HG03159 (cell line): Measurements from ENCODE around the gene SOX30.
A peak's percentile ranks its signal among the peaks of the same experiment; 100 is the strongest.
"Not testable (repeated sequence)": the region's sequence is repeated elsewhere in the genome, so short reads cannot be mapped to it uniquely, and the experiment has no call there.

ENCODE experiments used
- ATAC-seq: cut with Tn5 transposase; IDR thresholded peaks from one replicate; pipeline ENCODE4 v1.9.1; 2021; ENCODE audit warnings: mild to moderate bottlenecking, moderate library complexity; ENCODE audit not compliant: unreplicated experiment

Gene SOX30

GRCh38 chr5:157652377-157652692 is at the start of gene SOX30:
SOX30 (minus strand) TSS chr5:157652438; CDS start chr5:157652078, 360 bp downstream.
- ATAC-seq, result no peak

DNA sequence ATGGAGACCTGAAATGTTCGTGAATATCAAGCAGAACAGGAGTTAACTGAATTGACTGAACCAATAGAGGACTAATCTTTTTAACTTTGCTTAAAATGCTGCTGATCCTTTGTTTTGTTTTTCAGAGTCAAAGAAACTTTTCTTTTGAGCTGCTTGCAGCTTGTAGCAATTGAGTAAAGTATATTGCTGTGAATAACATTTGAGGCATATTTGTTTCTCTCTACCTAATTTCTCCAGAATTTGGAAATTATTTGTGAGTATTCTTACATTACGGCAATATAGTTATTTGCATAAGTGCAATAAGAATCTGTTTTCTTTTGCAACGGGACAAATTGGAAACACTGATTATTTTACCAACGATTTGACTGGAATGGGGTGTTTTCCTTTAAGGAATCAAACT is 46.4 kb upstream of the SOX30 start:
- ATAC-seq, result not testable (repeated sequence)

DNA sequence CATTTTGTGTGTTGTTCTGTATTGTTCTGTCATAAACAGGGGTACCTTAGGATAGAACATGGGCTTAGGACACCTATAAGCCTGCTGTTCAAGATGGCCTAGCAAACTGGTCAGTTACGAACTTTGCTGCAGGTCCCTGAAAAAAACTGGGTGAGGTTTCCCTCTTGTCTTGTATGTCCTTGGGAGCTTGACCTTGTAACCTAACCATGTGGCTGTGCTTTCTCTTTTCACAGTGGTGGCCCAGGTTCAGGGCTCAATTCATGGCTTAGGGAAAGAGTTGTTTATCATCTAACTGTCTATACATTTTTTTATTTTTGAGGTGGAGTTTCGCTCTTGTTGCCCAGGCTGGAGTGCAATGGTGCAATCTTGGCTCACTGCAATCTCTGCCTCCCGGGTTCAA is 43.9 kb upstream of the SOX30 start:
- not testable (repeated sequence) for ATAC-seq

DNA sequence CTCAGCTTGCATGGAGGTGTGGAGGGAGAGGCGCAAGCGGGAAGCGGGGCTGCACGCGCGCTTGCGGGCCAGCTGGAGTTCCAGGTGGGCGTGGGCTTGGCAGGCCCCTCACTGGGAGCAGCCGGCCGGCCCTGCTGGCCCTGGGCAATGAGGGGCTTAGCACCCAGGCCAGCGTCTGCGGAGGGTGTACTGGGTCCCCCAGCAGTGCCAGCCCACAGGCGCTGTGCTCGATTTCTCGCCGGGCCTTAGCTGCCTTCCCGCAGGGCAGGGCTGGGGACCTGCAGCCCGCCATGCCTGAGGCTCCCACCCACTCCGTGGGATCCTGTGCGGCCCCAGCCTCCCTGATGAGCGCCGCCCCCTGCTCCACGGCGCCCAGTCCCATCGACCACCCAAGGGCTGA is 41.6 kb upstream of the SOX30 start:
- ATAC-seq, result not testable (repeated sequence)

DNA sequence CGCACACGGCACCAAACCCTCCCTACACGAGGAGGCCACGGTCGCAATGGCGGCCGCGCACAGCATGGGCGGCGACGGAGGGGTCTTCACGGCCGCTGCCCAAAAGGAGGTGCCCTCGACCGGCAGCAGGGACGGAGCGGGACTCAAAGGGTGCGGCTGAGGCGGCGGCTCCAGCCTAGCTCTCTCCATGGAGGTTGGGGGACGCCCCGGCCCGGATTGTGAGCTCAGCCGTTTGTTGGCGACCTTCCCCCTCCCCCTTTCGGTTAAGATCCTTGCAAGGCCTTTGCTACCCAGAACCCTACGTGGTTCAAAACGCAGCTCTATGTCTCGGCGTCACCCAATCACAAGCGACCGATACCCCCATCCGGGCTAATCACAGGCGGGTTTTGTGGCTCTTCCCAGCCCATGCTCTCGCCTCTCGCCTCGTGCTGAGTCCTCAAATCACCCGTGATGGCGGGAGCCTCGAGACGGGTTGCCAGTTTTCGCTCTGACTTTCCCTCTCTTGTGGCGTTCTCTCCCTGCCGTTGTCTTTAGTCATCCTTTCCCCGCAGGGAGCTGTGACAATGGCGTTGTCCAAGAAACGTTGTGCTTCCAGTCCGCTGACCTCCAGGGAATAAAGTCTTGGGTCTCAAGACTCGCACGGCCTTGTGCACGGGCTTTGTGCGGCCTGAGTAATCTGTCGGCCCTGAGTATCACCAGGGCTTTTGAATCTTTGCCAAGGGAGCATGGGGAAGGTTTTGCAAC is 38.6 kb upstream of the SOX30 start:
- no peak for ATAC-seq

DNA sequence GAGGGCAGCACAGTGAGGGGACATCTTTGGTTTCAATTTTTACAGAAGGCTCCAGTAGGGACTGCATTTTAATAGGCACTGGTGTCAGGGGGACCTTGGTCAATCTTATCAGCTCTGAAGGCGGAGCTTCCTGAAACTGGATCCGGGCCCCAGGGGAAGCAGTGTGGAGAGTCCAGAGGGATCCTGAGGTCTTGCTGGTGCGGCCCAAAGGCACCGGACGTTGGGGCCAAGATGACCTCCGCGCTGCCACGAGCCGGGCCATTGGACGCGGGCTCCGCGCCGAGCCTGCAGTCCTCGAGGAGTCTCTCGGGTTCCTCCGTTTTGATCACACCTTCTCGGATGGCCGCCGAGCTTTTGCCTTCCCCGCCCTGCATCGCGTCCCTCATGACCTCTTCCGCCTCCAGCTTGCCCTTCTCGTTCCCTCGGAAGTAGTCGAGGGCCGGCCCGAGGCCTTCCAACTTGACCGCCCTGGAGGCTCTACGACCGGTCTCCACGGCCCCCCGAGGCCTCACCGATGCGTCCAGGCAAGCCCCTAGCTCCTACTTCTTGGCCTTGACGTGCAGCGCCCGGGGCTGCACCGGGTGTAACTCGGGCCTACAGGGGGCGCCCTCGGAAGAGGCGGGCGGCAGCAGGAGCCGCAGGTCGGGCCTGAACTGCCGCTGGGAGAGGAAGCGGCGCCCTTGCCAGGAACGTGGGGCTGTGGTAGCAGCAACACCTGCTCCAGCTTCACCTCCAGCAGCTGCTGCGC is 37.9 kb upstream of the SOX30 start:
- no peak for ATAC-seq

DNA sequence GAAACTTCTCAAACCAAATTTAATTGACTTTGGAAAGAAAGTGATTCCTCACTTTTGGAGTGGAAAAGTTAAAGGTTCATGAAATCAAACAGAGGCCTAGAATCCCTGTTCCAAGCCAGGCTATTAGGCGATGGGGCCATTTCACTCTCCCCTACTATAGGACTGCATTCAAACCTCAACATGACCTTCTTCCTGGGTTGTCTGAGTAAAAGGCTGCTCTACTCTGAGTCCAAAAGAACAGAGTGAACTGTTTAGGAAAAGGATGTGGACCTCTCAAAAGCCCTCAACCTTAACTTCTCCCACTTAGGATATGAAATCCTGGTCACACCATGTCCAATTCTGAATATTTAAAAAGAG is 34.9 kb upstream of the SOX30 start:
- no peak for ATAC-seq

- ATAC-seq, result not testable (repeated sequence)
Observed at GRCh38 chr5:157686276-157687197, 34.3 kb upstream of the SOX30 start.

DNA sequence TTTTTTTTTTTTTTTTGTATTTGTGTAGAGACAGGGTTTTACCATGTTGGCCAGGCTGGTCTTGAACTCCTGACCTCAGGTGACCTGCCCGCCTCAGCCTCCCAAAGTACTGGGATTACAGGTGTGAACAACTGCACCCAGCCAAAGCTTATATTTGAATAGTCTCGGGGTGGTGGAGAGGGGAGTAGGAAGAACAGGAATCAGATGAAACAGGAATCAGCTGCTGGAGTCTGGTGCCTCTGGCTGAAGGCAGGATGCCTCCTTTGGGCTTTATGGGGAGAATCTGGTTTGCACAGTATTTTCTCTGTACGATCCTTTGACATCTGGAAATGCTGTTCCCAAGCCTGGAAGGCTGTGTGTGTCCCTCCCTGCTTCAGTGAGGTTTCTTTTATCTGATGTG is 30.0 kb upstream of the SOX30 start:
- no peak for ATAC-seq

DNA sequence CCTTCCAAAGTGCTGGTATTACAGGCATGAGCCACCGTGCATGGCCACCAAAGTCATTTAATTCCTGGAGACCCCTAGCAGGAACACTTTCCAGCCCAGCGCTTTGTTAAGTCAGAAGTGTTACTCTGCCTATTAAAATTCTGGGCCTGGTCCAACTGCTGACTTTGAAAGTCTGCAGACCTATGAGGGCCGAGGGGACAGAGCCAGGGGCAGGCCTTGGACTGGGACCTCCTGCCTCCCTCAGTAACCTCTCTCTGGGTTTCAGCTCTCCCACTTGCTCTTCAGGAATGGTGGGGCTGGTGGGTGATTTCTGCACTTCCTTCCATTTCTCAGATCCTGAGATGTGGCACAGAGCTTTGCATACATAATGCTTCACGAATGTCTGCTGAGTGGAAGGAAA is 28.8 kb upstream of the SOX30 start:
- ATAC-seq, result no peak

DNA sequence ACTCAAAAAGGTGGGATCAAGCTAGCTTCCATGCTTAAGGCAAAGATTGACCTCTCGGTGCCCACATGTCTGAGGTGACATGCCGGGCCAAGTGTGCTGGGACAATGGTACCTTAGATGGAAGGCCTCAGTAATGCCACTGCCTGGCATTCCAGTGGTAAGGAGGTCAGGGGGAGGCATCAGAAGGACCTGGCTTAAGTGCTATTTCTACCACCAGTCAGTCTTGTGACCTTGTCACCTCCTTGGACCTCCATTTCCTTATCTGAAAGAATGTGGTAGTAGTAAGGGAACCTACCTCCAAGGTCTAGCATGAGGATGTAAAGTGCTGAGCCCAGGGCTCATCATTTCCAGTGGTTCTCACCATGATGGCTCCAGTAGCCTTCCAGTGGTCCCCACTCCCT is 28.0 kb upstream of the SOX30 start:
- ATAC-seq, result no peak

GRCh38 chr5:157679801-157680200 is 27.6 kb upstream of the SOX30 start:
- no peak for ATAC-seq

- no peak for ATAC-seq
Observed at GRCh38 chr5:157677931-157678330, 25.7 kb upstream of the SOX30 start.

DNA sequence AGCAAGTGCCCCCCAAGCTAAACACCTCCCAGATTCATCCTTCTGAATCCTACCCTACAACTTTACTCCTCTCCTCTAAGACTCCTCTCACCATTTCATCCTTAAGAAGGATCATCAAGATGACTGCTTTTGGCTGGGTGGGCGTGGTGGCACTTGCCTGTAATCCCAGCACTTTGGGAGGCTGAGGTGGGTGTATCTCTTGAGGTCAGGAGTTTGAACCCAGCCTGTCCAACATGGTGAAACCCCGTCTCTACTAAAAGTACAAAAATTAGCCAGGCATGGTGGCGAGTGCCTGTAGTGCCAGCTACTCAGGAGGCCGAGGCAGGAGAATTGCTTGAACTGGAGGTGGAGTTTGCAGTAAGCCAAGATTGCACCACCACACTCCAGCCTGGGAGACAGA is 22.1 kb upstream of the SOX30 start:
- not testable (repeated sequence) for ATAC-seq

DNA sequence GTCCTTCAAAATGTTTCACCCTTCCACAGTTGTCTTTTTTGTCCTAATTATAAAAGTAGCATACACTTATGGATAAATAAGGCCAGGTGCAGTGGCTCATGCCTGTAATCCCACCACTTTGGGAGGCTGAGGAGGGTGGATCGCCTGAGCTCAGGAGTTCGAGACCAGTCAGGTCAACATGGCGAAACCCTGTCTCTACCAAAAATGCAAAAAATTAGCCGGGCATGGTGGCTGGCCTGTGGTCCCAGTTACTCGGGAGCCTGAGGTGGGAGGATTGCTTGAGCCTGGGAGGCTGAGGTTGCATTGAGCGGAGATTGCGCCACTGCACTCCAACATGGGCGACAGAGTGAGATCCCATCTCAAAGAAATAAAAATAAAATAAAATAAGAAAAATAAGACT is 20.7 kb upstream of the SOX30 start:
- no peak for ATAC-seq

- ATAC-seq, result no peak
Observed at GRCh38 chr5:157671592-157672330, 19.5 kb upstream of the SOX30 start.

DNA sequence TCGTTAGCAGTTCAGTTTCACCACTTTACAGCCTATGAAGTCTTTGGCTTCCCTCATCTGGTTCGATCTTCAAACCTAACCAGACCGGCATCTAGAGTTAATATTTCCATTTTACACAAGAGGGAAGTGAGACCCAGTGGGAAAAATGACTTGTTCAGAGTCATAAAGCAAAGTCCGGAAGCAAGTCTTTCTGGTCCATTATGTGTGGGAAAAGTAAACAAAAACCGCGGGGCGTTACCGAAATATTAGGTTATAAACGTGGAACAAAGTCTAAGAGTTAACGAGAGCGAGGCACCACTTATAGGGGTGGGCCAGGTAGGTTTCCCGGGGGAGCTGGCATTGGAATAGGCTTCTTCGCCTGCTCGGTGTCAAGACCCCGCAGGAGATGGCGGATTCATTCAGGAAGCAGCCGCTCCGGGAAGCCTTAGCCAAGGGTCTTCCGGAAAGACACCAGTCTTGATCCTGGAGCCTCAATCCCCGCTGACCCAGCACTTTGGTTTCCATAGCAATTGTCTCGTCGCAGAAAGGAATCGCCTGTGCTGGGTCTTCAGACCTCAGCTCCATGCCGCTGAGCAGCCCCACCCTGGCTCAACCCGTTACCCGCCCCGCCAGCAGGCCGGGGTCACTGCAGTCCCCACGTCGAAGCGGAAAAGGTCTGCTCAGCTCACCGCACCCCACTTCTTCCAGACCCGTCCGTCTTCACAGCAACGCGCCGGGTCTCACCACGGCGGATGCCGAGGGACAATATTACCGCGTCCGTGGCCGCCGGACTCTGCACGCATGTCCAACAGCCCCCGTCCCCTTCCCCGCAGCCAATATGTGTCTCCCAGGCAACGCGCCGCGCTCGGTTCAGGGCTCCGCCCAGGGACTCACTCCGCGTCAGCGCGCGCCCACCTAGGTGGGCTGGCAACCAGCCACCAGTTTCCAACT is 18.7 kb upstream of the SOX30 start, which contains the start of gene C5orf52:
TSS of gene C5orf52 (plus strand) at position 872 of the 930 bp plus-strand sequence. CDS start 82 bp downstream, outside the sequence.
- ATAC-seq, result peak; percentile 44

DNA sequence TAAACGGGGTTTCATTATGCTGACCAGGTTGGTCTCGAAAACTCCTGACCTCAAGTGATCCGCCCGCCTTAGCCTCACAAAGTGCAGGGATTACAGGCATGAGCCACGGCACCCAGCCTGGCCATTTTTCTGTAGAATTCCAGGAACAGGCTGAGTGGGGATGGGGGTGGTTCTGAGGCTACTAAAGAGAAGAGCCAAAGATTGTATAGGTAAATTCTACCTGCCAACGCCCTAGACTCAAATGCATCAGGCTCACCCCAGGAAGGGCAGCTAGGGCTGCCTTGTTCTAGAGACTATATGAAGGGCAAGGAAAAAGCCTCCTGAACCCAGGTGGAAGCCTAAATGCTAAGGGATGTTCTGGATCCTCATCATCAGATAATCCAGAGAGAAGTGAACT is 17.5 kb upstream of the SOX30 start:
- no peak for ATAC-seq

GRCh38 chr5:157668356-157668755 is 16.1 kb upstream of the SOX30 start:
- no peak for ATAC-seq
